Measurements from ENCODE around the gene CNGA4. TPM values are rescaled to one million over a fixed set of nuclear protein-coding genes. Genes with fewer than 3 reads are reported as not detected.
A peak's percentile ranks its signal among the peaks of the same experiment; 100 is the strongest.

The CNGA4 gene
- total and polyA plus RNA-seq, 11 donors, result 0.06 to 0.11 TPM; not detected in 9

- Histone ChIP-seq H3K27me3 (no peaks in the 10 kb centered on the region), H3K4me3 (no peak overlapping the region), H3K9me3 (no peaks in the 10 kb centered on the region), H3K4me1 (peaks cover 0 to 38% (median 0%) of the 10 kb centered on the region in 12 donors), H3K27ac (peak overlapping the region in 1 of 12 donors; percentile 59), H3K36me3 (peaks cover 0 to 37% (median 12%) of the 10 kb centered on the region in 9 donors)
- no peak for TF ChIP-seq CTCF (IDR thresholded peaks at IDR 0.05)
- no peak for TF ChIP-seq POLR2A (IDR thresholded peaks at IDR 0.05)
- intact Hi-C loops (cut with DNase I), result no loop called here
- ATAC-seq (no peak), DNase-seq (no peak)
- 89 to 97% (median 93%) methylated on average over 1 of the region's 1 CpG for WGBS, 4 donors
These were observed 36.8 kb upstream of the CNGA4 start for GRCh38 chr11:6202041-6202440.

- ATAC-seq (no peak), DNase-seq (no peak)
- H3K4me3 ChIP-seq, result no peak overlapping the region
- H3K27ac ChIP-seq, result no peak overlapping the region
- H3K36me3 ChIP-seq, result peaks cover 0 to 48% (median 22%) of the 10 kb centered on the region in 9 donors
- TF ChIP-seq CTCF (IDR thresholded peaks at IDR 0.05) (no peak), POLR2A (IDR thresholded peaks at IDR 0.05) (no peak)
- no peaks in the 10 kb centered on the region for H3K27me3 ChIP-seq
- H3K9me3 ChIP-seq, result no peaks in the 10 kb centered on the region
- 62 to 82% (median 76%) methylated on average over 3 of the region's 3 CpGs for WGBS, 4 donors
- intact Hi-C loops (cut with DNase I), result no loop called here
- peaks cover 0 to 38% (median 0%) of the 10 kb centered on the region in 12 donors for H3K4me1 ChIP-seq
These were observed 35.6 kb upstream of the CNGA4 start for GRCh38 chr11:6203327-6203726.

GRCh38 chr11:6204706-6205105 is 34.2 kb upstream of the CNGA4 start:
- H3K27ac ChIP-seq, result no peak overlapping the region
- no peak for ATAC-seq
- H3K27me3 ChIP-seq, result no peaks in the 10 kb centered on the region
- no peak for DNase-seq
- WGBS, 4 donors, result 92 to 100% (median 97%) methylated on average over 1 of the region's 1 CpG
- H3K36me3 ChIP-seq, result peaks cover 0 to 62% (median 33%) of the 10 kb centered on the region in 9 donors
- no peaks in the 10 kb centered on the region for H3K9me3 ChIP-seq
- peaks cover 0 to 38% (median 0%) of the 10 kb centered on the region in 12 donors for H3K4me1 ChIP-seq
- TF ChIP-seq POLR2A (IDR thresholded peaks at IDR 0.05), result no peak
- no peak for TF ChIP-seq CTCF (IDR thresholded peaks at IDR 0.05)
- intact Hi-C loops (cut with DNase I), result no loop called here
- H3K4me3 ChIP-seq, result no peak overlapping the region

GRCh38 chr11:6205366-6205765 is 33.5 kb upstream of the CNGA4 start, which contains the start of gene C11orf42:
TSS of gene C11orf42 (plus strand) at chr11:6205557. CDS start at chr11:6205616, 59 bp downstream.
- TF ChIP-seq CTCF (IDR thresholded peaks at IDR 0.05) (no peak), POLR2A (IDR thresholded peaks at IDR 0.05) (no peak)
- peaks cover 0 to 37% (median 0%) of the 10 kb centered on the region in 12 donors for H3K4me1 ChIP-seq
- no peaks in the 10 kb centered on the region for H3K27me3 ChIP-seq
- WGBS, 4 donors, result 92 to 97% (median 95%) methylated on average over 1 of the region's 1 CpG
- peaks cover 0 to 69% (median 40%) of the 10 kb centered on the region in 9 donors for H3K36me3 ChIP-seq
- DNase-seq (no peak), ATAC-seq (no peak)
- no peak within 1 kb of the TSS for H3K27ac ChIP-seq
- H3K9me3 ChIP-seq, result no peaks in the 10 kb centered on the region
- intact Hi-C loops (cut with DNase I), result no loop called here
- no peak within 1 kb of the TSS for H3K4me3 ChIP-seq
